ENCODE data around the gene SSMEM1. TPM values are rescaled to one million over a fixed set of nuclear protein-coding genes. Genes with fewer than 3 reads are reported as not detected.

SSMEM1 gene
- total and polyA plus RNA-seq, 9 of the 15 experiments (the other 6 are each of a cell fraction or from before 2014, with no cell fraction given) = 0.10 to 0.28 (median 0.18) TPM; not detected in 4

GRCh38 chr7:130242198-130243014 is 34.7 kb downstream of the SSMEM1 start (continued):
- TF ChIP-seq ZNF41 (CRISPR knock-in tag; conservative IDR thresholded peaks at IDR 0.05) (peak; percentile 4; the same call in 1 of the 2 replicates), STAT5A (IDR thresholded peaks at IDR 0.05; ENCODE audit: borderline replicate concordance, low read length) (0 out of 2 replicates have a peak, but pooled peaks have one; percentile 39), ZNF766 (CRISPR knock-in tag; conservative IDR thresholded peaks at IDR 0.05) (no peak), ZSCAN29 (IDR thresholded peaks at IDR 0.05) (no peak), MBD2 (IDR thresholded peaks at IDR 0.05; ENCODE audit: borderline replicate concordance, low read depth) (peak; percentile 31; the same call in 1 of the 2 replicates), ZBTB33 (CRISPR knock-in tag; IDR thresholded peaks at IDR 0.05) (peak; percentile 46; the same call in 1 of the 2 replicates), ZNF165 (CRISPR knock-in tag; IDR thresholded peaks at IDR 0.05; ENCODE audit: borderline replicate concordance) (no peak), SMARCB1 (IDR thresholded peaks at IDR 0.05; ENCODE audit: insufficient read length, low read depth) (no peak), ESRRA (IDR thresholded peaks at IDR 0.05; ENCODE audit: borderline replicate concordance, low read depth) (peak; percentile 12; the same call in 1 of the 2 replicates), FOXK1 (CRISPR knock-in tag; IDR thresholded peaks at IDR 0.05; ENCODE audit: borderline replicate concordance) (no peak; the same call in 1 of the 2 replicates), MLX (CRISPR knock-in tag; conservative IDR thresholded peaks at IDR 0.05) (no peak), HOXB6 (CRISPR knock-in tag; IDR thresholded peaks at IDR 0.05; ENCODE audit: borderline replicate concordance) (no peak), SAP30 (IDR thresholded peaks at IDR 0.05; ENCODE audit: borderline replicate concordance, insufficient read depth, low read depth, low read length, poor library complexity, severe bottlenecking) (no peak), PCBP1 (IDR thresholded peaks at IDR 0.05; ENCODE audit: low read depth, low read length, poor library complexity, severe bottlenecking) (no peak), NCOA1 (IDR thresholded peaks at IDR 0.05; ENCODE audit: low read depth) (peak; percentile 84), CHD1 (IDR thresholded peaks at IDR 0.05; ENCODE audit: low read length) (no peak), BRF1 (IDR thresholded peaks at IDR 0.05; ENCODE audit: borderline replicate concordance, extremely low read depth, insufficient read length) (no peak)
- TF ChIP-seq, protein P1, sequence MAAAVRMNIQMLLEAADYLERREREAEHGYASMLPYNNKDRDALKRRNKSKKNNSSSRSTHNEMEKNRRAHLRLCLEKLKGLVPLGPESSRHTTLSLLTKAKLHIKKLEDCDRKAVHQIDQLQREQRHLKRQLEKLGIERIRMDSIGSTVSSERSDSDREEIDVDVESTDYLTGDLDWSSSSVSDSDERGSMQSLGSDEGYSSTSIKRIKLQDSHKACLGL (CRISPR knock-in tag; IDR thresholded peaks at IDR 0.05; ENCODE audit: borderline replicate concordance, poor library complexity, severe bottlenecking) = no peak
- TF ChIP-seq, protein P2, sequence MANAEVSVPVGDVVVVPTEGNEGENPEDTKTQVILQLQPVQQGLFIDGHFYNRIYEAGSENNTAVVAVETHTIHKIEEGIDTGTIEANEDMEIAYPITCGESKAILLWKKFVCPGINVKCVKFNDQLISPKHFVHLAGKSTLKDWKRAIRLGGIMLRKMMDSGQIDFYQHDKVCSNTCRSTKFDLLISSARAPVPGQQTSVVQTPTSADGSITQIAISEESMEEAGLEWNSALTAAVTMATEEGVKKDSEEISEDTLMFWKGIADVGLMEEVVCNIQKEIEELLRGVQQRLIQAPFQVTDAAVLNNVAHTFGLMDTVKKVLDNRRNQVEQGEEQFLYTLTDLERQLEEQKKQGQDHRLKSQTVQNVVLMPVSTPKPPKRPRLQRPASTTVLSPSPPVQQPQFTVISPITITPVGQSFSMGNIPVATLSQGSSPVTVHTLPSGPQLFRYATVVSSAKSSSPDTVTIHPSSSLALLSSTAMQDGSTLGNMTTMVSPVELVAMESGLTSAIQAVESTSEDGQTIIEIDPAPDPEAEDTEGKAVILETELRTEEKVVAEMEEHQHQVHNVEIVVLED (CRISPR knock-in tag; IDR thresholded peaks at IDR 0.05) = no peak
- TF ChIP-seq, protein P3, sequence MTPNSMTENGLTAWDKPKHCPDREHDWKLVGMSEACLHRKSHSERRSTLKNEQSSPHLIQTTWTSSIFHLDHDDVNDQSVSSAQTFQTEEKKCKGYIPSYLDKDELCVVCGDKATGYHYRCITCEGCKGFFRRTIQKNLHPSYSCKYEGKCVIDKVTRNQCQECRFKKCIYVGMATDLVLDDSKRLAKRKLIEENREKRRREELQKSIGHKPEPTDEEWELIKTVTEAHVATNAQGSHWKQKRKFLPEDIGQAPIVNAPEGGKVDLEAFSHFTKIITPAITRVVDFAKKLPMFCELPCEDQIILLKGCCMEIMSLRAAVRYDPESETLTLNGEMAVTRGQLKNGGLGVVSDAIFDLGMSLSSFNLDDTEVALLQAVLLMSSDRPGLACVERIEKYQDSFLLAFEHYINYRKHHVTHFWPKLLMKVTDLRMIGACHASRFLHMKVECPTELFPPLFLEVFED (CRISPR knock-in tag; conservative IDR thresholded peaks at IDR 0.05) = no peak
